GM12878 (cell line): ENCODE measurements around the gene PLA2G15. TPM values are rescaled to one million over a fixed set of nuclear protein-coding genes. Genes with fewer than 3 reads are reported as not detected.

Source experiments
- ATAC-seq: fragments of 200-7000 bp; cut with Tn5 transposase; 3 replicates; pipeline ENCODE4 v1.9.1; 2020; ENCODE audit warnings: mild to moderate bottlenecking, moderate library complexity
- BruUV-seq: library from RNA; stranded (reverse); fragments of 400-500 nt; replicated peaks from 2 replicates; lab custom pipeline; 2021; lab: Mats Ljungman, UMichigan
- CTCF ChIA-PET: fragments of 300-600 bp; sonication (Branson Sonifier 250); formaldehyde crosslinking; extraction: SDS; loops from one replicate; lab custom pipeline; 2021; ENCODE audit warnings: inconsistent platforms; lab: Yijun Ruan, JAX
- POLR2A ChIA-PET: fragments of 350-600 bp; formaldehyde crosslinking; extraction: SDS; loops from one replicate; lab custom pipeline; 2021; ENCODE audit warnings: inconsistent platforms; lab: Charles Lee
- RAD21 ChIA-PET: fragments of 300-600 bp; sonication (Branson Sonifier 250); formaldehyde crosslinking; loops from one replicate; lab custom pipeline; 2023; ENCODE audit warnings: antibody characterized with exemption; ENCODE audit not compliant: unreplicated experiment; lab: Charles Lee
- SMC1A ChIA-PET: fragments of 300-600 bp; sonication (Branson Sonifier 250); formaldehyde crosslinking; loops from one replicate; lab custom pipeline; 2023; ENCODE audit not compliant: unreplicated experiment, uncharacterized antibody; lab: Charles Lee
- DNase-seq: peaks from one replicate; pipeline ENCODE4 v3.0.0-alpha.2; 2011; ENCODE audit warnings: low read depth, low spot score
- FAIRE-seq: peaks from 3 replicates; lab custom pipeline; 2011; peaks lifted over from hg19 to GRCh38; lab: Jason Lieb, UNC
- H2AFZ ChIP-seq: 2 replicates; pipeline ENCODE4 v1.6.0; 2011; ENCODE audit warnings: low read depth, low read length, control low read depth; ENCODE audit not compliant: control insufficient read depth
- H3K27ac ChIP-seq: 2 replicates; pipeline ENCODE4 v1.5.1; 2011; ENCODE audit warnings: control low read depth; ENCODE audit not compliant: control insufficient read depth, insufficient read depth
- H3K27me3 ChIP-seq, 2 experiments: replicated peaks in 1 of 2; 2 replicates each; pipeline versions ENCODE4 v1.6.0 to v1.6.1; 2011; ENCODE audit warnings: low read length in 1 of 2; ENCODE audit not compliant: control insufficient read depth in 2 of 2, insufficient read depth in 2 of 2
- H3K36me3 ChIP-seq, 2 experiments: 2 replicates each; pipeline ENCODE4 v1.5.1; 2011; ENCODE audit warnings: low read length in 1 of 2; ENCODE audit not compliant: control insufficient read depth in 2 of 2, insufficient read depth in 2 of 2
- H3K4me1 ChIP-seq: 2 replicates; pipeline ENCODE4 v1.6.1; 2011; ENCODE audit warnings: mild to moderate bottlenecking, low read length, moderate library complexity, mixed read lengths; ENCODE audit not compliant: control insufficient read depth, insufficient read depth
- H3K4me2 ChIP-seq: 2 replicates; pipeline ENCODE4 v1.6.0; 2011; ENCODE audit warnings: control low read depth; ENCODE audit not compliant: control insufficient read depth, insufficient read depth
- H3K4me3 ChIP-seq: fragments of 200-600 bp; sonication (generic); 2 replicates; pipeline ENCODE4 v1.5.1; 2016
- H3K79me2 ChIP-seq: 2 replicates; pipeline ENCODE4 v1.6.0; 2011; ENCODE audit warnings: low read length; ENCODE audit not compliant: control insufficient read depth, insufficient read depth
- H3K9ac ChIP-seq: 2 replicates; pipeline ENCODE4 v1.8.0; 2011; ENCODE audit warnings: low read length, control low read depth, mixed read lengths; ENCODE audit not compliant: control insufficient read depth, insufficient read depth
- H3K9me3 ChIP-seq: replicated peaks from 3 replicates; pipeline ENCODE4 v1.5.1; 2011; ENCODE audit warnings: mild to moderate bottlenecking, low read length; ENCODE audit not compliant: control insufficient read depth, insufficient read depth
- H4K20me1 ChIP-seq: 2 replicates; pipeline ENCODE4 v1.6.0; 2011; ENCODE audit not compliant: control insufficient read depth, insufficient read depth
- IKZF1 ChIP-seq: fragments of 450-650 bp; conservative IDR thresholded peaks from 2 replicates; pipeline ENCODE4 v1.6.1; 2017; ENCODE audit warnings: antibody characterized with exemption, mild to moderate bottlenecking
- IKZF2 ChIP-seq, 2 experiments: fragments of 450-650 bp; IDR thresholded peaks; 2 replicates each; pipeline ENCODE4 v1.6.1; 2017; ENCODE audit warnings: mild to moderate bottlenecking in 2 of 2, moderate library complexity in 2 of 2
- MTA3 ChIP-seq: IDR thresholded peaks from 2 replicates; pipeline ENCODE4 v1.6.1; 2012; ENCODE audit warnings: low read length, inconsistent platforms, borderline replicate concordance
- PAX5 ChIP-seq: IDR thresholded peaks from 2 replicates; pipeline ENCODE4 v1.6.1; 2011; ENCODE audit warnings: low read depth, low read length, borderline replicate concordance
- RCOR1 ChIP-seq: conservative IDR thresholded peaks from 2 replicates; pipeline ENCODE4 v1.6.1; 2012; ENCODE audit warnings: low read depth, low read length, improper control_type of control experiment
- SMAD5 ChIP-seq: IDR thresholded peaks from 2 replicates; pipeline ENCODE4 v1.6.1; 2016; ENCODE audit warnings: antibody characterized with exemption, low read depth
- STAT1 ChIP-seq: fragments of 450-650 bp; conservative IDR thresholded peaks from 2 replicates; pipeline ENCODE4 v1.6.1; 2014; ENCODE audit warnings: antibody characterized with exemption, mild to moderate bottlenecking
- ZNF622 ChIP-seq: fragments of 450-650 bp; IDR thresholded peaks from 2 replicates; pipeline ENCODE4 v1.6.1; 2017; ENCODE audit warnings: mild to moderate bottlenecking, inconsistent platforms
- WGBS: methylation state at CpG from one replicate; pipeline ENCODE4 v1.1.6; 2016; ENCODE audit warnings: low lambda C conversion rate; ENCODE audit not compliant: insufficient replicate concordance, insufficient coverage; ENCODE audit errors: missing lambda C conversion rate; 5-methylcytosine and 5-hydroxymethylcytosine counted together
- in situ Hi-C: fragments of 300-500 bp; cut with MboI; formaldehyde crosslinking; loops from 9 replicates; pipeline ENCODE4 v1.14.3; 2018; ENCODE audit warnings: mixed read lengths
- intact Hi-C: fragments of 100-400 bp; cut with micrococcal nuclease; formaldehyde crosslinking; loops from one replicate; pipeline ENCODE4 v1.14.2; 2022; ENCODE audit not compliant: unreplicated experiment
- polyA plus RNA-seq, 11 experiments: library from polyadenylated mRNA; depleted of rRNA in 4 of 11; unstranded in 6 of 11; stranded (reverse) in 5 of 11; fragments of >200 nt; fragmentation: Nextera tagmentation in 4 of 11; fragmentation: Illumina TruSeq in 1 of 11; extraction: Ambion mirVana in 4 of 11; extraction: Trizol in 1 of 11; gene quantifications; 1 replicate in 1 of 11; 2 replicates in 10 of 11; pipeline versions ENCODE4 v1.2.1 to v1.2.3, GENCODE V29; 2011 to 2016; ENCODE audit warnings: inconsistent platforms in 2 of 11, missing spikeins in 2 of 11, low read depth in 1 of 11
- total RNA-seq, 4 experiments: library from RNA; depleted of rRNA in 3 of 4; stranded (reverse); fragments of >200 nt in 3 of 4; fragmentation: Illumina TruSeq in 1 of 4; extraction: Trizol in 1 of 4; gene quantifications; 2 replicates each; pipeline versions ENCODE4 v1.2.1 to v1.2.3, GENCODE V29; 2013 to 2021
- TF ChIP-seq, protein P1 (sequence below): fragments of 450-650 bp; formaldehyde crosslinking; IDR thresholded peaks from 2 replicates; pipeline ENCODE4 v1.4.0; 2020; ENCODE audit warnings: mild to moderate bottlenecking, moderate library complexity
- TF ChIP-seq, protein P2 (sequence below): fragments of 450-650 bp; formaldehyde crosslinking; IDR thresholded peaks from 2 replicates; pipeline ENCODE4 v1.5.0; 2022; ENCODE audit warnings: mild to moderate bottlenecking, missing genetic modification characterization
- TF ChIP-seq, protein P3 (sequence below): fragments of 150-350 bp; IDR thresholded peaks from 2 replicates; pipeline ENCODE4 v1.6.1; 2016; ENCODE audit warnings: low read depth, low read length

The PLA2G15 gene
- total and polyA plus RNA-seq, 10 of the 15 experiments (the other 5 are each of a cell fraction or from before 2014, with no cell fraction given): 0.31 to 9.4 (median 6.8) TPM

DNA sequence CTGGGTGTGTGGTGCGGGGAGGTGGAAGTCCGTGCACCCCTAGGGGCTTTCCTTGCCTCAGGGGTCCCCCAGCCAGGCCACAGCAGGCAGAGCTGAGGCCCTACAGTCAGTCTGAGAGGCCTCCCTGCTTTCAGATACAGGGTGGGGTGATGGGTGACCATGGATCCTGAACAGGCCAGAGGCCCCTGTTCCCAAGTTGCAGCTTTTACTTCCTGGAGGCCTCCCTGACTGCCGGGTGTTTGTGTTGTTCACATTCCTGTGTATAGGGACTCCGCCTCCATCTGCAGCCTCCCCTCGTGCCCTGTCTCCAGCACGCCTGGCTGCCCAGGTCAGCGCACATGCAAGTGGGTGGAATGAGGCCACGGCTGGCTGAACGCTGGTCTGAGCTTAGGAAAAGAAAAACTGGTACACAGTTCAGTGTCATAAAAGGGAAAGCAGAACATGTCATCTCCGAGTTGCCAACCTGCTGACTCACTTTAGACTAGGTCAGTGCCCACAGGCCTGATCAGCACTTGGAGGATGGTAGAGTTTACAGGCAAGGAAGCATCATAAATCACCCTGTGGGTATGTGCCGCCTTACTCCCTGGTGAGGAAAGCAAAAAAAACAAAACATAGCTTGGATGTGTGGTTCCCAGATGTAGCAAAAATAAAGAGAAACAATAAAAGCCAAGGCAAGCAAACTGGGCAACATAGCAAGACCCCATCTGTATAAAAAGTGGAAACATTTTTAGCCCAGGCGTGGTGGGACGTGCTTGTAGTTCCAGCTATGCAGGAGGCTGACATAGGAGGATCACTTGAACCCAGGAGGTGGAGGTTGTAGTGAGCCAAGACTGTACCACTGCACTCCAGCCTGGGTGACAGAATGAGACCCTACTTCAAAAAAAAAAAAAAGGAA is 13.0 kb downstream of the PLA2G15 start:
- H3K27ac ChIP-seq: peak overlapping the region; percentile 35
- H3K4me2 ChIP-seq: peak overlapping the region; percentile 18
- TF ChIP-seq PAX5 (peak; percentile 79; the same call in 1 of the 2 replicates), SMAD5 (no peak), ZNF622 (no peak), STAT1 (no peak), RCOR1 (no peak), IKZF2 (IDR thresholded peaks at IDR 0.05) (peak in 1 of 2 experiments; percentile 20; a peak in 2 of 4 replicates), MTA3 (no peak), IKZF1 (peak; percentile 52)
- TF ChIP-seq, protein P1, sequence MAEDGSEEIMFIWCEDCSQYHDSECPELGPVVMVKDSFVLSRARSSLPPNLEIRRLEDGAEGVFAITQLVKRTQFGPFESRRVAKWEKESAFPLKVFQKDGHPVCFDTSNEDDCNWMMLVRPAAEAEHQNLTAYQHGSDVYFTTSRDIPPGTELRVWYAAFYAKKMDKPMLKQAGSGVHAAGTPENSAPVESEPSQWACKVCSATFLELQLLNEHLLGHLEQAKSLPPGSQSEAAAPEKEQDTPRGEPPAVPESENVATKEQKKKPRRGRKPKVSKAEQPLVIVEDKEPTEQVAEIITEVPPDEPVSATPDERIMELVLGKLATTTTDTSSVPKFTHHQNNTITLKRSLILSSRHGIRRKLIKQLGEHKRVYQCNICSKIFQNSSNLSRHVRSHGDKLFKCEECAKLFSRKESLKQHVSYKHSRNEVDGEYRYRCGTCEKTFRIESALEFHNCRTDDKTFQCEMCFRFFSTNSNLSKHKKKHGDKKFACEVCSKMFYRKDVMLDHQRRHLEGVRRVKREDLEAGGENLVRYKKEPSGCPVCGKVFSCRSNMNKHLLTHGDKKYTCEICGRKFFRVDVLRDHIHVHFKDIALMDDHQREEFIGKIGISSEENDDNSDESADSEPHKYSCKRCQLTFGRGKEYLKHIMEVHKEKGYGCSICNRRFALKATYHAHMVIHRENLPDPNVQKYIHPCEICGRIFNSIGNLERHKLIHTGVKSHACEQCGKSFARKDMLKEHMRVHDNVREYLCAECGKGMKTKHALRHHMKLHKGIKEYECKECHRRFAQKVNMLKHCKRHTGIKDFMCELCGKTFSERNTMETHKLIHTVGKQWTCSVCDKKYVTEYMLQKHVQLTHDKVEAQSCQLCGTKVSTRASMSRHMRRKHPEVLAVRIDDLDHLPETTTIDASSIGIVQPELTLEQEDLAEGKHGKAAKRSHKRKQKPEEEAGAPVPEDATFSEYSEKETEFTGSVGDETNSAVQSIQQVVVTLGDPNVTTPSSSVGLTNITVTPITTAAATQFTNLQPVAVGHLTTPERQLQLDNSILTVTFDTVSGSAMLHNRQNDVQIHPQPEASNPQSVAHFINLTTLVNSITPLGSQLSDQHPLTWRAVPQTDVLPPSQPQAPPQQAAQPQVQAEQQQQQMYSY (CRISPR knock-in tag): no peak
- TF ChIP-seq, protein P2, sequence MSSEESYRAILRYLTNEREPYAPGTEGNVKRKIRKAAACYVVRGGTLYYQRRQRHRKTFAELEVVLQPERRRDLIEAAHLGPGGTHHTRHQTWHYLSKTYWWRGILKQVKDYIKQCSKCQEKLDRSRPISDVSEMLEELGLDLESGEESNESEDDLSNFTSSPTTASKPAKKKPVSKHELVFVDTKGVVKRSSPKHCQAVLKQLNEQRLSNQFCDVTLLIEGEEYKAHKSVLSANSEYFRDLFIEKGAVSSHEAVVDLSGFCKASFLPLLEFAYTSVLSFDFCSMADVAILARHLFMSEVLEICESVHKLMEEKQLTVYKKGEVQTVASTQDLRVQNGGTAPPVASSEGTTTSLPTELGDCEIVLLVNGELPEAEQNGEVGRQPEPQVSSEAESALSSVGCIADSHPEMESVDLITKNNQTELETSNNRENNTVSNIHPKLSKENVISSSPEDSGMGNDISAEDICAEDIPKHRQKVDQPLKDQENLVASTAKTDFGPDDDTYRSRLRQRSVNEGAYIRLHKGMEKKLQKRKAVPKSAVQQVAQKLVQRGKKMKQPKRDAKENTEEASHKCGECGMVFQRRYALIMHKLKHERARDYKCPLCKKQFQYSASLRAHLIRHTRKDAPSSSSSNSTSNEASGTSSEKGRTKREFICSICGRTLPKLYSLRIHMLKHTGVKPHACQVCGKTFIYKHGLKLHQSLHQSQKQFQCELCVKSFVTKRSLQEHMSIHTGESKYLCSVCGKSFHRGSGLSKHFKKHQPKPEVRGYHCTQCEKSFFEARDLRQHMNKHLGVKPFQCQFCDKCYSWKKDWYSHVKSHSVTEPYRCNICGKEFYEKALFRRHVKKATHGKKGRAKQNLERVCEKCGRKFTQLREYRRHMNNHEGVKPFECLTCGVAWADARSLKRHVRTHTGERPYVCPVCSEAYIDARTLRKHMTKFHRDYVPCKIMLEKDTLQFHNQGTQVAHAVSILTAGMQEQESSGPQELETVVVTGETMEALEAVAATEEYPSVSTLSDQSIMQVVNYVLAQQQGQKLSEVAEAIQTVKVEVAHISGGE (CRISPR knock-in tag): no peak
- TF ChIP-seq, protein P3, sequence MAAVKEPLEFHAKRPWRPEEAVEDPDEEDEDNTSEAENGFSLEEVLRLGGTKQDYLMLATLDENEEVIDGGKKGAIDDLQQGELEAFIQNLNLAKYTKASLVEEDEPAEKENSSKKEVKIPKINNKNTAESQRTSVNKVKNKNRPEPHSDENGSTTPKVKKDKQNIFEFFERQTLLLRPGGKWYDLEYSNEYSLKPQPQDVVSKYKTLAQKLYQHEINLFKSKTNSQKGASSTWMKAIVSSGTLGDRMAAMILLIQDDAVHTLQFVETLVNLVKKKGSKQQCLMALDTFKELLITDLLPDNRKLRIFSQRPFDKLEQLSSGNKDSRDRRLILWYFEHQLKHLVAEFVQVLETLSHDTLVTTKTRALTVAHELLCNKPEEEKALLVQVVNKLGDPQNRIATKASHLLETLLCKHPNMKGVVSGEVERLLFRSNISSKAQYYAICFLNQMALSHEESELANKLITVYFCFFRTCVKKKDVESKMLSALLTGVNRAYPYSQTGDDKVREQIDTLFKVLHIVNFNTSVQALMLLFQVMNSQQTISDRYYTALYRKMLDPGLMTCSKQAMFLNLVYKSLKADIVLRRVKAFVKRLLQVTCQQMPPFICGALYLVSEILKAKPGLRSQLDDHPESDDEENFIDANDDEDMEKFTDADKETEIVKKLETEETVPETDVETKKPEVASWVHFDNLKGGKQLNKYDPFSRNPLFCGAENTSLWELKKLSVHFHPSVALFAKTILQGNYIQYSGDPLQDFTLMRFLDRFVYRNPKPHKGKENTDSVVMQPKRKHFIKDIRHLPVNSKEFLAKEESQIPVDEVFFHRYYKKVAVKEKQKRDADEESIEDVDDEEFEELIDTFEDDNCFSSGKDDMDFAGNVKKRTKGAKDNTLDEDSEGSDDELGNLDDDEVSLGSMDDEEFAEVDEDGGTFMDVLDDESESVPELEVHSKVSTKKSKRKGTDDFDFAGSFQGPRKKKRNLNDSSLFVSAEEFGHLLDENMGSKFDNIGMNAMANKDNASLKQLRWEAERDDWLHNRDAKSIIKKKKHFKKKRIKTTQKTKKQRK: no peak

More for the DNA sequence above, 13.0 kb downstream of the PLA2G15 start:
- no peak overlapping the region for H3K9ac ChIP-seq
- RAD21 ChIA-PET: interaction anchor here (0.9 to 10.2 kb wide), 12 partner anchors 9 to 187 kb away, joined by 3 to 399 read pairs (median 4); partner anchors contain the start of gene PLA2G15
- CTCF ChIA-PET: interaction anchor here (0.7 to 9.0 kb wide), 12 partner anchors 14 to 271 kb away, joined by 3 to 747 read pairs (median 3); partner anchors contain the start of gene PLA2G15
- H3K36me3 ChIP-seq: peaks cover 0 to 7% of the 10 kb centered on the region in 2 experiments; a peak in 3 of 4 replicates
- no peaks in the 10 kb centered on the region for H4K20me1 ChIP-seq
- H3K27me3 ChIP-seq: no peaks in the 10 kb centered on the region
- H3K79me2 ChIP-seq: no peaks in the 10 kb centered on the region
- no peak for FAIRE-seq
- WGBS: 20% methylated on average over 13 of the region's 13 CpGs
- POLR2A ChIA-PET: interaction anchor here (0.6 to 1.9 kb wide), 9 partner anchors 9 to 644 kb away, joined by 3 to 17 read pairs (median 4); partner anchors contain the start of gene NFATC3
- SMC1A ChIA-PET: interaction anchor here (0.9 to 2.7 kb wide), 17 partner anchors 9 to 359 kb away, joined by 3 to 32 read pairs (median 4); partner anchors contain the start of gene PLA2G15
- H3K4me3 ChIP-seq: no peak overlapping the region
- intact Hi-C loops: no loop called here
- BruUV-seq: no TSS peak
- no peak for DNase-seq
- no peaks in the 10 kb centered on the region for H3K9me3 ChIP-seq
- H2AFZ ChIP-seq: peak overlapping the region; percentile 29
- peaks cover 22% of the 10 kb centered on the region for H3K4me1 ChIP-seq
- peak; percentile 66 for ATAC-seq
- in situ Hi-C loops: loop anchor here (5.0 kb wide), 1 partner anchor 69 kb away; no protein-coding TSS in a partner anchor
